ENCODE results near the gene AGO3. TPM values are rescaled to one million over a fixed set of nuclear protein-coding genes. Genes with fewer than 3 reads are reported as not detected.

AGO3 gene
- total and polyA plus RNA-seq, 2 of the 13 experiments (the other 11 are each of a cell fraction or from before 2014, with no cell fraction given), result 21.2 to 27.1 TPM

- Histone ChIP-seq H3K4me3 (replicated peaks in 1 of 3; ENCODE audit: insufficient read depth in 1 of 3, low read depth in 2 of 3, low read length in 3 of 3) (no peak overlapping the region), H3K27me3 (ENCODE audit: control insufficient read depth in 1 of 2, insufficient read depth in 2 of 2, low read length in 2 of 2) (no peaks in the 10 kb centered on the region), H2AFZ (ENCODE audit: low read length) (no peak overlapping the region), H3K79me2 (ENCODE audit: insufficient read depth, low read length) (no peaks in the 10 kb centered on the region), H4K20me1 (ENCODE audit: insufficient read depth, low read length) (0 out of 2 replicates have a peak, but pooled peaks cover 6% of the 10 kb centered on the region), H3K36me3 (replicated peaks in 1 of 2; ENCODE audit: control insufficient read depth in 1 of 2, insufficient read depth in 2 of 2, low read length in 2 of 2) (peaks cover 16 to 73% of the 10 kb centered on the region in 2 experiments), H3K4me2 (ENCODE audit: low read depth, low read length) (no peak overlapping the region), H3K27ac (ENCODE audit: extremely low read length, insufficient read depth, low read length) (no peak overlapping the region), H3K9ac (ENCODE audit: insufficient read depth, low read depth, low read length) (no peak overlapping the region), H3K9me3 (ENCODE audit: low read length) (no peaks in the 10 kb centered on the region), H3K4me1 (ENCODE audit: insufficient read depth, low read length) (no peaks in the 10 kb centered on the region)
- DNase-seq (ENCODE audit: low spot score) (no peak), FAIRE-seq (no peak), ATAC-seq (no peak)
- CTCF ChIA-PET (ENCODE audit: low intra/inter-chr PET ratio, low total read pairs), result no interaction called here
- no TSS peak for BruUV-seq (replicated peaks)
- intact Hi-C loops (cut with micrococcal nuclease; ENCODE audit: unreplicated experiment) (no loop called here), in situ Hi-C loops (cut with HindIII; ENCODE audit: extremely low pct_ligation_motif_present, low pct_unique_long_range_greater_than_20kb) (no loop called here)
- WGBS (ENCODE audit: low lambda C conversion rate), result 95% methylated on average over 10 of the region's 14 CpGs
- POLR2A ChIA-PET, result no interaction called here
- no peak for TF ChIP-seq ZXDC (CRISPR knock-in tag; IDR thresholded peaks at IDR 0.05)
- no peak for TF ChIP-seq MAFG (CRISPR knock-in tag; IDR thresholded peaks at IDR 0.05)
- TF ChIP-seq TCF12 (IDR thresholded peaks at IDR 0.05), result no peak
- TF ChIP-seq TCF12 (CRISPR knock-in tag; IDR thresholded peaks at IDR 0.05), result no peak
- TF ChIP-seq ZNF616 (CRISPR knock-in tag; IDR thresholded peaks at IDR 0.05; ENCODE audit: low read depth), result no peak
- TF ChIP-seq ZNF512B (CRISPR knock-in tag; IDR thresholded peaks at IDR 0.05; ENCODE audit: borderline replicate concordance), result no peak
- TF ChIP-seq ATF1 (CRISPR knock-in tag; IDR thresholded peaks at IDR 0.05), result no peak
- no peak for TF ChIP-seq ZNF563 (CRISPR knock-in tag; IDR thresholded peaks at IDR 0.05)
- TF ChIP-seq ZNF775 (CRISPR knock-in tag; IDR thresholded peaks at IDR 0.05; ENCODE audit: borderline replicate concordance), result no peak
- no peak for TF ChIP-seq ERF (CRISPR knock-in tag; IDR thresholded peaks at IDR 0.05)
- TF ChIP-seq SP140L (CRISPR knock-in tag; IDR thresholded peaks at IDR 0.05; ENCODE audit: borderline replicate concordance), result no peak
- TF ChIP-seq ZNF792 (CRISPR knock-in tag; IDR thresholded peaks at IDR 0.05), result no peak
- no peak for TF ChIP-seq ZNF597 (CRISPR knock-in tag; IDR thresholded peaks at IDR 0.05)
- TF ChIP-seq ARHGAP35 (CRISPR knock-in tag; IDR thresholded peaks at IDR 0.05; ENCODE audit: borderline replicate concordance), result no peak
- no peak for TF ChIP-seq TOE1 (CRISPR knock-in tag; IDR thresholded peaks at IDR 0.05)
- TF ChIP-seq ZNF121 (CRISPR knock-in tag; IDR thresholded peaks at IDR 0.05), result no peak
- TF ChIP-seq ZNF431 (CRISPR knock-in tag; IDR thresholded peaks at IDR 0.05; ENCODE audit: borderline replicate concordance, low read depth), result no peak
- no peak for TF ChIP-seq ZNF101 (CRISPR knock-in tag; IDR thresholded peaks at IDR 0.05; ENCODE audit: borderline replicate concordance, low read depth)
- no peak for TF ChIP-seq PAX8 (CRISPR knock-in tag; IDR thresholded peaks at IDR 0.05; ENCODE audit: borderline replicate concordance)
Measured at GRCh38 chr1:35893051-35893879, 37.6 kb upstream of the AGO3 start.
